B cell (primary cell): ENCODE data around the gene PSMA1. TPM values are rescaled to one million over a fixed set of nuclear protein-coding genes. Genes with fewer than 3 reads are reported as not detected.

Experiments
- ATAC-seq: fragments of 200-7000 bp; cut with Tn5 transposase; one replicate; pipeline ENCODE4 v1.10.0; 2021; ENCODE audit warnings: low read depth, mild to moderate bottlenecking, moderate number of reproducible peaks, moderate library complexity
- CTCF ChIA-PET: fragments of 350-600 bp; sonication (Branson Sonifier 250); formaldehyde crosslinking; loops from one replicate; lab custom pipeline; 2021; ENCODE audit warnings: antibody characterized with exemption, inconsistent platforms; lab: Charles Lee
- POLR2A ChIA-PET: fragments of 350-600 bp; sonication (Branson Sonifier 250); formaldehyde crosslinking; loops from one replicate; lab custom pipeline; 2021; ENCODE audit warnings: antibody characterized with exemption; lab: Charles Lee
- DNase-seq: peaks from one replicate; pipeline ENCODE4 v3.0.0; 2013
- H2AFZ ChIP-seq: 2 replicates; pipeline ENCODE4 v1.6.1; 2012; ENCODE audit warnings: mild to moderate bottlenecking, low read depth, low read length; ENCODE audit not compliant: insufficient read depth, poor library complexity, severe bottlenecking
- H3K27ac ChIP-seq, 2 donors: 1 replicate in 1 of 2; 2 replicates in 1 of 2; pipeline ENCODE4 v1.5.1; 2012 to 2013; ENCODE audit warnings: low read length in 2 of 2, mild to moderate bottlenecking in 2 of 2, moderate library complexity in 1 of 2
- H3K27me3 ChIP-seq, 4 experiments: fragments of 200-600 bp in 1 of 4; sonication (generic) in 1 of 4; replicated peaks in 1 of 4; 1 replicate in 2 of 4; 2 replicates in 2 of 4; pipeline versions ENCODE4 v1.6.1 to v1.7.0; 2013 to 2016; ENCODE audit warnings: low read length in 3 of 4, mild to moderate bottlenecking in 2 of 4, mixed read lengths in 1 of 4, moderate library complexity in 1 of 4; ENCODE audit not compliant: insufficient read depth in 4 of 4, control insufficient read depth in 3 of 4; ENCODE audit errors: control extremely low read depth in 1 of 4
- H3K36me3 ChIP-seq, 2 experiments: replicated peaks in 1 of 2; 1 replicate in 1 of 2; 2 replicates in 1 of 2; pipeline versions ENCODE4 v1.6.1 to v1.7.1; 2013; ENCODE audit warnings: low read length in 1 of 2; ENCODE audit not compliant: insufficient read depth in 2 of 2, control insufficient read depth in 1 of 2; ENCODE audit errors: control extremely low read depth in 1 of 2, extremely low read depth in 1 of 2
- H3K4me1 ChIP-seq, 2 donors: fragments of 200-600 bp in 1 of 2; sonication (generic) in 1 of 2; 1 replicate in 1 of 2; 2 replicates in 1 of 2; pipeline versions ENCODE4 v1.5.1 to v1.6.1; 2013 to 2017; ENCODE audit warnings: low read length in 2 of 2; ENCODE audit not compliant: control insufficient read depth in 2 of 2, insufficient read depth in 2 of 2
- H3K4me2 ChIP-seq: replicated peaks from 2 replicates; pipeline ENCODE3; 2012; ENCODE audit warnings: mild to moderate bottlenecking, low read depth, low read length; ENCODE audit not compliant: poor library complexity, severe bottlenecking
- H3K4me3 ChIP-seq, 5 experiments: fragments of 200-600 bp in 1 of 5; sonication (generic) in 1 of 5; 1 replicate in 3 of 5; 2 replicates in 2 of 5; pipeline versions ENCODE4 v1.5.1 to v1.7.0; 2011 to 2016; ENCODE audit warnings: low read length in 4 of 5, mild to moderate bottlenecking in 4 of 5, low read depth in 2 of 5, control low read depth in 1 of 5, moderate library complexity in 1 of 5; ENCODE audit not compliant: insufficient read depth in 1 of 5; ENCODE audit errors: control extremely low read depth in 1 of 5, extremely low read depth in 1 of 5
- H3K79me2 ChIP-seq: fragments of 200-600 bp; sonication (generic); one replicate; pipeline ENCODE4 v1.6.0; 2016; ENCODE audit warnings: low read length; ENCODE audit not compliant: control insufficient read depth, insufficient read depth
- H3K9ac ChIP-seq: fragments of 200-600 bp; sonication (generic); 2 replicates; pipeline ENCODE4 v1.6.1; 2017; ENCODE audit warnings: mild to moderate bottlenecking, low read length, moderate library complexity
- H3K9me3 ChIP-seq, 3 donors: one replicate each; pipeline versions ENCODE4 v1.6.1 to v1.7.1; 2013; ENCODE audit warnings: low read length in 2 of 3; ENCODE audit not compliant: control insufficient read depth in 2 of 3, insufficient read depth in 1 of 3; ENCODE audit errors: control extremely low read depth in 1 of 3
- H4K20me1 ChIP-seq: 2 replicates; pipeline ENCODE4 v1.6.0; 2012; ENCODE audit warnings: mild to moderate bottlenecking, low read length; ENCODE audit not compliant: insufficient read depth, control insufficient read depth, poor library complexity, severe bottlenecking
- H3K27ac Mint-ChIP-seq: one replicate; pipeline ENCODE4 v1.8.0; 2021; ENCODE audit warnings: mixed read lengths
- H3K27me3 Mint-ChIP-seq: one replicate; pipeline ENCODE4 v1.8.0; 2021; ENCODE audit warnings: mixed read lengths
- H3K4me1 Mint-ChIP-seq: one replicate; pipeline ENCODE4 v1.8.0; 2021; ENCODE audit warnings: mixed read lengths
- H3K4me3 Mint-ChIP-seq: one replicate; pipeline ENCODE4 v1.8.0; 2021; ENCODE audit warnings: mixed read lengths
- H3K9me3 Mint-ChIP-seq: one replicate; pipeline ENCODE4 v1.8.0; 2022; ENCODE audit warnings: mixed read lengths; ENCODE audit not compliant: insufficient read depth
- EZH2 ChIP-seq: IDR thresholded peaks from 2 replicates; pipeline ENCODE4 v1.6.1; 2012; ENCODE audit warnings: borderline replicate concordance, low read depth, mild to moderate bottlenecking, moderate library complexity, low read length; ENCODE audit not compliant: insufficient read depth, poor library complexity, severe bottlenecking
- WGBS: methylation state at CpG from one replicate; pipeline ENCODE4 v1.1.5; 2013; ENCODE audit warnings: missing lambda C conversion rate; ENCODE audit not compliant: insufficient coverage; 5-methylcytosine and 5-hydroxymethylcytosine counted together
- intact Hi-C: fragments of 100-400 bp; cut with micrococcal nuclease; formaldehyde crosslinking; loops from one replicate; pipeline ENCODE4 v1.10.0; 2022
- polyA plus RNA-seq: library from polyadenylated mRNA; depleted of rRNA; stranded (reverse); fragments of >200 nt; gene quantifications from 2 replicates; pipeline ENCODE4 v1.2.3, GENCODE V29; 2012
- total RNA-seq, 2 donors: library from RNA; stranded (reverse); fragments of 120-200 nt in 1 of 2; gene quantifications; 1 replicate in 1 of 2; 2 replicates in 1 of 2; pipeline versions ENCODE4 v1.2.3 to v1.2.4, GENCODE V29; 2013 to 2022
- TF ChIP-seq, protein P1 (sequence below): fragments of 200-600 bp; IDR thresholded peaks from one replicate; pipeline ENCODE4 v1.8.0; 2022; ENCODE audit warnings: antibody characterized with exemption, mild to moderate bottlenecking

The PSMA1 gene
- total and polyA plus RNA-seq, 2 donors (not counting 1 experiment from before 2014, with no cell fraction given) = 91.4 to 123 TPM

DNA sequence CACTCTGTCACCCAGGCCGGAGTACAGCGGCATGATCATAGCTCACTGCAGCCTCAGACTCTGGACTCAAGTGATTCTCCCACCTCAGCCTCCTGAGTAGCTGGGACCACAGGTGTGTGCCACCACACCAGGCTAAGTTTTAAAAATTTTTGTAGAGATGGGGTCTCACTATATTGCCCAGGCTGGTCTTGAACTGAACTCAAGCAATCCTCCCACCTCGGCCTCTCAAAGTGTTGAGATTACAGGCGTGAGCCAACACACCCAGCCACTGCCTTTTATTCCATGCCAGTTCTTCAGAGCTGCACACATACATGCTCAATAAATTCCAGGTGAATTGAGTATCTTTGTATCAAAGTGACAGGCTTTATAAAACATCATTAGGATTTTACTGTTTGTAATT, 18.1 kb downstream of the PSMA1 start:
- TF ChIP-seq EZH2 = no peak
- TF ChIP-seq, protein P1, sequence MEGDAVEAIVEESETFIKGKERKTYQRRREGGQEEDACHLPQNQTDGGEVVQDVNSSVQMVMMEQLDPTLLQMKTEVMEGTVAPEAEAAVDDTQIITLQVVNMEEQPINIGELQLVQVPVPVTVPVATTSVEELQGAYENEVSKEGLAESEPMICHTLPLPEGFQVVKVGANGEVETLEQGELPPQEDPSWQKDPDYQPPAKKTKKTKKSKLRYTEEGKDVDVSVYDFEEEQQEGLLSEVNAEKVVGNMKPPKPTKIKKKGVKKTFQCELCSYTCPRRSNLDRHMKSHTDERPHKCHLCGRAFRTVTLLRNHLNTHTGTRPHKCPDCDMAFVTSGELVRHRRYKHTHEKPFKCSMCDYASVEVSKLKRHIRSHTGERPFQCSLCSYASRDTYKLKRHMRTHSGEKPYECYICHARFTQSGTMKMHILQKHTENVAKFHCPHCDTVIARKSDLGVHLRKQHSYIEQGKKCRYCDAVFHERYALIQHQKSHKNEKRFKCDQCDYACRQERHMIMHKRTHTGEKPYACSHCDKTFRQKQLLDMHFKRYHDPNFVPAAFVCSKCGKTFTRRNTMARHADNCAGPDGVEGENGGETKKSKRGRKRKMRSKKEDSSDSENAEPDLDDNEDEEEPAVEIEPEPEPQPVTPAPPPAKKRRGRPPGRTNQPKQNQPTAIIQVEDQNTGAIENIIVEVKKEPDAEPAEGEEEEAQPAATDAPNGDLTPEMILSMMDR = no peak
- ChIA-PET CTCF (interaction anchor here (1.3 to 7.3 kb wide), 2 partner anchors 48 to 404 kb away, joined by 4 to 58 read pairs; no protein-coding TSS in a partner anchor), POLR2A (no interaction called here)
- Histone ChIP-seq H3K79me2 (peaks cover 27% of the 10 kb centered on the region), H2AFZ (no peak overlapping the region), H3K36me3 (peaks cover 6 to 40% of the 10 kb centered on the region in 2 experiments), H3K4me2 (no peak overlapping the region), H3K9ac (no peak overlapping the region), H3K9me3 (no peaks in the 10 kb centered on the region), H3K27me3 (no peaks in the 10 kb centered on the region), H3K4me3 (no peak overlapping the region), H3K27ac (no peak overlapping the region), H3K4me1 (peaks cover 6 to 10% of the 10 kb centered on the region in 2 donors), H4K20me1 (peaks cover under 1% of the 10 kb centered on the region)
- no peaks in the 10 kb centered on the region for H3K27me3 Mint-ChIP-seq
- H3K9me3 Mint-ChIP-seq = no peaks in the 10 kb centered on the region
- ATAC-seq = no peak
- no peak overlapping the region for H3K4me3 Mint-ChIP-seq
- DNase-seq = no peak
- intact Hi-C loops = loop anchor here (5.0 kb wide), 1 partner anchor 190 kb away; no protein-coding TSS in a partner anchor
- peaks cover 26% of the 10 kb centered on the region for H3K4me1 Mint-ChIP-seq
- 100% methylated on average over 1 of the region's 4 CpGs for WGBS
- H3K27ac Mint-ChIP-seq = peak overlapping the region; percentile 41

DNA sequence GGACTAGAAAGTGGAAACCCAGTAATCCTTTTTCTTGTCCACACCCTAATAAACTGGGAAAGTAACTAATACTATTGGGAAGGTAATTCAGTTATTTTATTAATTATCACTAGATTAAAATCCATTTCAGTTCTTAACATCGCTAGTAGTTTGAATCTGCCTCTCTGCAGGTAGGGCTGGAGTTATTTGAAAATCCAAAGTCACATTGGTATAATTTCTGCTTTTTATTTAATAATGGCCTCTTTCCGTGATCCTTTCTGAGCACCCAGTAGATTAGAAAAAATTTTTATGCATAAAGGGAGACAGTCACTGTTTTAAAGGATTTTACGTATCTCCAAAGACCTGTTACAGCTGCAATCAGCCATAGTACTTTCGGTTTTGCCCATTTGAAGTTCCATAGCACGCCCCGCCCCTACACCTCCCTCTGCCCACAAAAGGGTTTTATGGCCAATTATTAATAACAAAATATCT, 20.0 kb downstream of the PSMA1 start:
- ATAC-seq (peak; percentile 37), DNase-seq (peak; percentile 73)
- Mint-ChIP-seq H3K9me3 (no peaks in the 10 kb centered on the region), H3K27me3 (no peaks in the 10 kb centered on the region), H3K27ac (peak overlapping the region; percentile 94), H3K4me3 (peak overlapping the region; percentile 97), H3K4me1 (peaks cover 34% of the 10 kb centered on the region)
- Histone ChIP-seq H3K4me2 (peak overlapping the region; percentile 96), H4K20me1 (peaks cover 15% of the 10 kb centered on the region), H3K4me3 (peak overlapping the region; percentile 75 to 91 (median 86)), H2AFZ (peak overlapping the region; percentile 80), H3K79me2 (peaks cover 40% of the 10 kb centered on the region), H3K36me3 (peaks cover 3 to 33% of the 10 kb centered on the region in 2 experiments), H3K9ac (peak overlapping the region; percentile 82), H3K4me1 (peaks cover 6 to 10% of the 10 kb centered on the region in 2 donors), H3K27me3 (no peaks in the 10 kb centered on the region), H3K27ac (peak overlapping the region; percentile 76 to 85), H3K9me3 (no peaks in the 10 kb centered on the region)
- ChIA-PET POLR2A (interaction anchor here (0.8 to 1.8 kb wide), 6 partner anchors 12 to 408 kb away, joined by 3 to 9 read pairs (median 4); partner anchors contain the start of genes CYP2R1 and PSMA1), CTCF (interaction anchor here (0.5 to 7.3 kb wide), 9 partner anchors 20 to 577 kb away, joined by 3 to 58 read pairs (median 5); partner anchors contain the start of genes CYP2R1 and PSMA1)
- intact Hi-C loops = loop anchor here (1.0 to 5.0 kb wide), 2 partner anchors 188 to 405 kb away; no protein-coding TSS in a partner anchor
- TF ChIP-seq, protein P1 = no peak
- WGBS = 0% methylated on average over 4 of the region's 6 CpGs
